Stomach (tissue), 4 donors: Measurements from ENCODE around the gene UBQLN1.

Experiments
- CTCF ChIP-seq, 7 experiments: fragments of 450-650 bp in 4 of 7; fragments of 200-600 bp in 3 of 7; sonication (generic) in 3 of 7; IDR thresholded peaks; one replicate each; pipeline ENCODE4 v1.5.1; 2016 to 2019; ENCODE audit warnings: antibody characterized with exemption in 7 of 7, control low read depth in 2 of 7, mild to moderate bottlenecking in 1 of 7
- POLR2A ChIP-seq, 4 donors: fragments of 450-650 bp; IDR thresholded peaks; one replicate each; pipeline ENCODE4 v1.6.1; 2016; ENCODE audit warnings: antibody characterized with exemption in 4 of 4, control low read depth in 2 of 4, mild to moderate bottlenecking in 1 of 4, moderate library complexity in 1 of 4

GRCh38 chr9:83708515-83709158 is 879 bp upstream of the UBQLN1 start:
- TF ChIP-seq POLR2A (IDR thresholded peaks at IDR 0.05) (no peak), CTCF (IDR thresholded peaks at IDR 0.05) (peak in 1 of 7 experiments; percentile 20)
